ENCODE data around the gene CSPG4.

DNA sequence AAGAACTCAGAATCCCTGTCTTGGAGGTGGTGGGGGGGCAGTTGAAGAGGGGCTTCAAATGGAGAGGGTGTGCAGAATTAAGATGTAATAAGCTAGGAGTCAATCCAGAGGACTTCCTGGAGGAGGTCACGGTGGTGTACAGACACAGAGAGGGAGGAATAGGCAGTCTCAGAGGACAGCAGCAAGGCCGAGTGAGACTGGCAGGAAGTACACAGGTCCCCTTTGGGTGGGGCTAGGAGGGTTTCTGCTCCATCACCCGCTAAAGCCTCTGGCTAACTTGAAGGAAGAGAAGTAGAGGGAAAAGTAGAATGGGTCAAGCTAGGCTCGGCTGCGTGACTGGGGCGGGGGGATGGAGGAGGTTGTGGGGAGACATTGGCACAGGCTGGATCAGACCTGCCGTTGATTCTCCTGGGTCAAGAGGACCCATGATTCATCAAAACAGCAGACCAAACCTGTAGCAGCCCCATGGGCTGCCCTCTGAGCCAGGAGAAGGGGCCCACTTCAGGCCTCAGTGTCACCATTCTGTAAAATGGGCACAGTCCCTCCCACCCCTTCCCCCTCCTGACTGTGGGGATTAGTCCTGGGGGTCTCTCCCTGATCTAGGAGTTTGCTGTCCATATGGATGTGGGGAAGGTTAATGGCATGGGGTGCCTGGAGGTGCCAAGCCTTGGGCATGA is 16.9 kb downstream of the CSPG4 start:
- TF ChIP-seq, protein P1, sequence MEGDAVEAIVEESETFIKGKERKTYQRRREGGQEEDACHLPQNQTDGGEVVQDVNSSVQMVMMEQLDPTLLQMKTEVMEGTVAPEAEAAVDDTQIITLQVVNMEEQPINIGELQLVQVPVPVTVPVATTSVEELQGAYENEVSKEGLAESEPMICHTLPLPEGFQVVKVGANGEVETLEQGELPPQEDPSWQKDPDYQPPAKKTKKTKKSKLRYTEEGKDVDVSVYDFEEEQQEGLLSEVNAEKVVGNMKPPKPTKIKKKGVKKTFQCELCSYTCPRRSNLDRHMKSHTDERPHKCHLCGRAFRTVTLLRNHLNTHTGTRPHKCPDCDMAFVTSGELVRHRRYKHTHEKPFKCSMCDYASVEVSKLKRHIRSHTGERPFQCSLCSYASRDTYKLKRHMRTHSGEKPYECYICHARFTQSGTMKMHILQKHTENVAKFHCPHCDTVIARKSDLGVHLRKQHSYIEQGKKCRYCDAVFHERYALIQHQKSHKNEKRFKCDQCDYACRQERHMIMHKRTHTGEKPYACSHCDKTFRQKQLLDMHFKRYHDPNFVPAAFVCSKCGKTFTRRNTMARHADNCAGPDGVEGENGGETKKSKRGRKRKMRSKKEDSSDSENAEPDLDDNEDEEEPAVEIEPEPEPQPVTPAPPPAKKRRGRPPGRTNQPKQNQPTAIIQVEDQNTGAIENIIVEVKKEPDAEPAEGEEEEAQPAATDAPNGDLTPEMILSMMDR (IDR thresholded peaks at IDR 0.05; ENCODE audit: extremely low read depth in 1 of 2, insufficient read depth in 1 of 2, low read depth in 1 of 2, low read length in 2 of 2): no peak
- no peak for TF ChIP-seq JUN (IDR thresholded peaks at IDR 0.05; ENCODE audit: borderline replicate concordance, insufficient read depth, insufficient read length, low read depth)
